Neural cell (in vitro differentiated cells): Measurements from ENCODE around the gene HIP1. TPM values are rescaled to one million over a fixed set of nuclear protein-coding genes. Genes with fewer than 3 reads are reported as not detected.

Experiments used
- H2AFZ ChIP-seq: fragments of 200-600, 300-800 bp; sonication (generic), shearing (Covaris generic); 2 replicates; pipeline ENCODE4 v1.6.0; 2014; ENCODE audit warnings: low read depth, mild to moderate bottlenecking, antibody characterized with exemption, low read length, moderate library complexity
- H3F3A ChIP-seq: fragments of 200-600 bp; shearing (Covaris generic); 2 replicates; pipeline ENCODE4 v1.6.1; 2016; ENCODE audit warnings: mild to moderate bottlenecking, moderate library complexity, mixed read lengths, antibody characterized with exemption, low read length; ENCODE audit not compliant: insufficient read depth, poor library complexity, severe bottlenecking
- H3K27ac ChIP-seq: fragments of 200-600, 300-800 bp; sonication (generic), shearing (Covaris generic); 2 replicates; pipeline ENCODE4 v1.5.1; 2014; ENCODE audit warnings: mild to moderate bottlenecking, low read length, moderate library complexity
- H3K27me3 ChIP-seq: fragments of 300-800, 200-600 bp; sonication (generic), shearing (Covaris generic); 2 replicates; pipeline ENCODE4 v1.6.0; 2014; ENCODE audit warnings: mild to moderate bottlenecking, low read depth, low read length, moderate library complexity; ENCODE audit not compliant: insufficient read depth
- H3K36me3 ChIP-seq: fragments of 300-800, 200-600 bp; sonication (generic), shearing (Covaris generic); 2 replicates; pipeline ENCODE4 v1.5.1; 2014; ENCODE audit warnings: mild to moderate bottlenecking, antibody characterized with exemption, low read length, moderate library complexity; ENCODE audit not compliant: insufficient read depth
- H3K4me2 ChIP-seq: fragments of 300-800, 200-600 bp; sonication (generic), shearing (Covaris generic); 2 replicates; pipeline ENCODE4 v1.6.0; 2014; ENCODE audit warnings: mild to moderate bottlenecking, low read length
- H3K4me3 ChIP-seq: fragments of 300-800, 200-600 bp; sonication (generic), shearing (Covaris generic); 2 replicates; pipeline ENCODE4 v1.5.1; 2014; ENCODE audit warnings: mild to moderate bottlenecking, low read length, moderate library complexity
- H3K79me2 ChIP-seq: fragments of 200-600 bp; shearing (Covaris generic); replicated peaks from 2 replicates; pipeline ENCODE4 v1.6.0; 2014; ENCODE audit warnings: mild to moderate bottlenecking, low read length, moderate library complexity; ENCODE audit not compliant: insufficient read depth
- H3K9ac ChIP-seq: fragments of 300-800, 200-600 bp; sonication (generic), shearing (Covaris generic); 2 replicates; pipeline ENCODE4 v1.6.1; 2016; ENCODE audit warnings: mild to moderate bottlenecking, low read length, mixed read lengths
- H3K9me2 ChIP-seq: fragments of 200-600 bp; shearing (Covaris generic); 2 replicates; pipeline ENCODE4 v1.6.1; 2016; ENCODE audit warnings: mild to moderate bottlenecking, low read length, mixed read lengths; ENCODE audit not compliant: insufficient read depth
- H3K9me3 ChIP-seq: fragments of 200-600, 300-800 bp; sonication (generic), shearing (Covaris generic); 2 replicates; pipeline ENCODE4 v1.6.1; 2016; ENCODE audit warnings: mild to moderate bottlenecking, mixed run types, low read length, moderate library complexity, mixed read lengths
- H4K20me1 ChIP-seq: fragments of 200-600 bp; shearing (Covaris generic); 2 replicates; pipeline ENCODE4 v1.6.1; 2016; ENCODE audit warnings: mild to moderate bottlenecking, mixed run types; ENCODE audit not compliant: insufficient read depth
- CTCF ChIP-seq: fragments of 450-650 bp; IDR thresholded peaks from 2 replicates; pipeline ENCODE4 v1.5.1; 2014; ENCODE audit warnings: antibody characterized with exemption, mild to moderate bottlenecking, moderate library complexity; ENCODE audit not compliant: poor library complexity, severe bottlenecking
- EP300 ChIP-seq: fragments of 450-650 bp; conservative IDR thresholded peaks from 2 replicates; pipeline ENCODE4 v1.6.1; 2014; ENCODE audit warnings: antibody characterized with exemption, mild to moderate bottlenecking, moderate library complexity; ENCODE audit not compliant: poor library complexity, severe bottlenecking
- EZH2 ChIP-seq: fragments of 200-600, 300-800 bp; shearing (Covaris generic), sonication (generic); IDR thresholded peaks from 2 replicates; pipeline ENCODE4 v1.6.1; 2014; ENCODE audit warnings: antibody characterized with exemption, low read length, borderline replicate concordance, mild to moderate bottlenecking; ENCODE audit not compliant: insufficient read depth, poor library complexity, severe bottlenecking
- MXI1 ChIP-seq: fragments of 450-650 bp; conservative IDR thresholded peaks from 2 replicates; pipeline ENCODE4 v1.6.1; 2014; ENCODE audit warnings: antibody characterized with exemption, mild to moderate bottlenecking; ENCODE audit not compliant: poor library complexity, severe bottlenecking
- POLR2AphosphoS5 ChIP-seq: IDR thresholded peaks from 2 replicates; pipeline ENCODE4 v1.6.1; 2012
- RAD21 ChIP-seq: fragments of 450-650 bp; conservative IDR thresholded peaks from 2 replicates; pipeline ENCODE4 v1.6.1; 2014; ENCODE audit warnings: antibody characterized with exemption, mild to moderate bottlenecking, moderate library complexity
- REST ChIP-seq: IDR thresholded peaks from 2 replicates; pipeline ENCODE4 v1.6.1; 2012; ENCODE audit warnings: borderline replicate concordance
- SMC3 ChIP-seq: fragments of 450-650 bp; conservative IDR thresholded peaks from 2 replicates; pipeline ENCODE4 v1.6.1; 2014; ENCODE audit warnings: antibody characterized with exemption, mild to moderate bottlenecking, moderate library complexity; ENCODE audit not compliant: poor library complexity
- TAF1 ChIP-seq: IDR thresholded peaks from 2 replicates; pipeline ENCODE4 v1.6.1; 2012; ENCODE audit warnings: low read depth
- polyA plus RNA-seq: library from polyadenylated mRNA; depleted of rRNA; stranded (reverse); fragments of >200 nt; gene quantifications from 2 replicates; pipeline ENCODE4 v1.2.3, GENCODE V29; 2014

Gene HIP1
- polyA plus RNA-seq, 1 donor from 2014 or later: 12.9 TPM

- TF ChIP-seq POLR2AphosphoS5 (no peak), REST (no peak)
- Histone ChIP-seq H3K9ac (no peak overlapping the region), H3K79me2 (no peaks in the 10 kb centered on the region), H2AFZ (no peak overlapping the region), H3K9me2 (no peaks in the 10 kb centered on the region), H3K36me3 (no peaks in the 10 kb centered on the region), H3K27ac (no peak overlapping the region), H3K9me3 (no peaks in the 10 kb centered on the region), H3K4me3 (no peak overlapping the region), H3K4me2 (no peak overlapping the region), H3K27me3 (no peaks in the 10 kb centered on the region), H3F3A (no peaks in the 10 kb centered on the region), H4K20me1 (no peaks in the 10 kb centered on the region)
Measured at GRCh38 chr7:75732764-75733630, 5.7 kb downstream of the HIP1 start.

DNA sequence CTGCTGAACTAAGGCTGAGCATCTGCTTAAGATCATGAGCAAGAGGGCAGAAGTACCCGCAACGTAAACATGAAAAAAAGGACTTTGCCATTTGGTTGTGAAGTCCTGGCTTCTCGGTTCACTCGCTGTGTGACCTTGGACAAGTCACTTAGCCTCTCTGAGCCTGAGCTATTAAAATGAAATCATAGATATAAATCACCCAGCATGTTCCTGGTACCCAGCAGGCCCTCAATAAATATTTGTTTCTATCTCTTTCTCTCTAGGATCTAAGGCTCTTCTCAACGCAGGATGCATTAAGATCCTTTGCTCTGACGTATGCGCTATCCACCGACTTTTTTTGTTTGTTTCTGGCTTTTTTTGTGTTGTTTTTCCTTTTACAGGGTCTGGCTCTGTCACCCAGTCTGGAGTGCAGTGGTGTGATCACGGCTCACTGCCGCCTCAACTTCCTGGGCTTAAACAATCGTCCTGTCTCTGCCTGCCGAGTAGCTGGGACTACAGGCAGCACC is 6.7 kb downstream of the HIP1 start:
- Histone ChIP-seq H3K9ac (no peak overlapping the region), H3K27ac (no peak overlapping the region), H3K36me3 (no peaks in the 10 kb centered on the region), H3F3A (no peaks in the 10 kb centered on the region), H3K4me2 (no peak overlapping the region), H2AFZ (no peak overlapping the region), H4K20me1 (no peaks in the 10 kb centered on the region), H3K27me3 (no peaks in the 10 kb centered on the region), H3K79me2 (no peaks in the 10 kb centered on the region), H3K9me2 (no peaks in the 10 kb centered on the region), H3K9me3 (no peaks in the 10 kb centered on the region), H3K4me3 (no peak overlapping the region)
- TF ChIP-seq RAD21 (no peak), REST (no peak), SMC3 (no peak), EZH2 (no peak), EP300 (no peak), MXI1 (no peak), TAF1 (no peak), POLR2AphosphoS5 (no peak), CTCF (no peak)
